Left lung (tissue), 10 donors: ENCODE measurements around the gene DLG2. TPM values are rescaled to one million over a fixed set of nuclear protein-coding genes. Genes with fewer than 3 reads are reported as not detected.

ENCODE experiments used
- ATAC-seq: fragments of 200-7000 bp; cut with Tn5 transposase; one replicate; pipeline ENCODE4 v1.9.1; 2020; ENCODE audit warnings: moderate library complexity
- DNase-seq, 4 donors: peaks; one replicate each; pipeline ENCODE4 v3.0.0-alpha.2; 2013 to 2020
- H3K27ac ChIP-seq, 2 donors: fragments of 200-600 bp; sonication (generic) in 1 of 2; one replicate each; pipeline versions ENCODE4 v1.5.0 to v1.8.0; 2020 to 2021
- H3K27me3 ChIP-seq, 2 donors: fragments of 200-600 bp; sonication (generic) in 1 of 2; one replicate each; pipeline versions ENCODE4 v1.5.0 to v1.8.0; 2020 to 2021
- H3K36me3 ChIP-seq, 2 donors: fragments of 200-600 bp; sonication (generic) in 1 of 2; one replicate each; pipeline versions ENCODE4 v1.5.0 to v1.8.0; 2020 to 2021
- H3K4me1 ChIP-seq, 2 donors: fragments of 200-600 bp; one replicate each; pipeline ENCODE4 v1.8.0; 2021
- H3K4me3 ChIP-seq, 2 donors: fragments of 200-600 bp; sonication (generic) in 1 of 2; one replicate each; pipeline versions ENCODE4 v1.5.0 to v1.8.0; 2020 to 2021; ENCODE audit warnings: mild to moderate bottlenecking in 1 of 2
- H3K9me3 ChIP-seq, 2 donors: fragments of 200-600 bp; sonication (generic) in 1 of 2; one replicate each; pipeline versions ENCODE4 v1.5.0 to v1.8.0; 2020 to 2021
- CTCF ChIP-seq, 2 donors: fragments of 200-600 bp; sonication (generic) in 1 of 2; IDR thresholded peaks; one replicate each; pipeline versions ENCODE4 v1.5.0 to v1.8.0; 2021; ENCODE audit warnings: antibody characterized with exemption in 2 of 2
- intact Hi-C, 2 donors: fragments of 100-400 bp; cut with DNase I; formaldehyde crosslinking; loops; one replicate each; pipeline versions ENCODE4 v1.11.2 to v1.14.2; 2022
- polyA plus RNA-seq, 6 donors: library from polyadenylated mRNA; unstranded; fragments of 120-200 nt; gene quantifications; one replicate each; pipeline ENCODE4 v1.2.1, GENCODE V29; 2013; ENCODE audit not compliant: insufficient read length in 6 of 6
- total RNA-seq, 2 donors: library from RNA; stranded (reverse); fragmentation: NEBNext Ultra II Directional; extraction: Animal tissue kit (Norgen Biotek cat#: 25700); gene quantifications; one replicate each; pipeline ENCODE4 v1.2.1, GENCODE V29; 2021
- donor health status: DM: no; HTN: yes; CAD: no.
- donor health status: DM: no; HTN: no; CAD: no.

The DLG2 gene
- total and polyA plus RNA-seq, 8 donors = 4.5 to 15.0 (median 8.6) TPM

- no peak for DNase-seq
- peaks cover 0 to 2% of the 10 kb centered on the region in 2 donors for H3K9me3 ChIP-seq
- H3K27me3 ChIP-seq = no peaks in the 10 kb centered on the region
- H3K36me3 ChIP-seq = no peaks in the 10 kb centered on the region
- TF ChIP-seq CTCF (IDR thresholded peaks at IDR 0.05) = no peak
- ATAC-seq = no peak
- intact Hi-C loops = no loop called here
- no peak overlapping the region for H3K4me3 ChIP-seq
- H3K4me1 ChIP-seq = no peaks in the 10 kb centered on the region
- no peak overlapping the region for H3K27ac ChIP-seq
Observed at GRCh38 chr11:85318573-85318972, 308.6 kb downstream of the DLG2 start.

DNA sequence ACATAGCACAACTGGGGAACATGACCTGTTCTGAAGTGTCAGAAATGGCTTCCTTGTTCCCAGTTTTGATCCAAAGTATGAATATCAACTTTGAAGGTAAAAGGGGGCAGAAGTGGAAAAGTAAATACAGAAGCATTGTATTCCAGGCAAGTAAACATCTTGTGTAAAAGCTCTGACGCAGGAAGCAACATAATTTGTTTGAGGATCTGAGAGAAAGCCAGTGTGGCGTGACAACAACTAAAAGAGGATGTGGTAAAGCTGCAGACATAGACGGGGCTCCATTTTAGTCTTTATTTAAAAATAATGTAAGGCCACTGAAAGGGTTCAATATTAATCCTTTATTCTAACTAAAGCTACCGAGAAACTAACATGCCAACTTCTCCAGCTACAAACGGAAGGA, 310.2 kb downstream of the DLG2 start:
- Histone ChIP-seq H3K36me3 (no peaks in the 10 kb centered on the region), H3K4me3 (no peak overlapping the region), H3K4me1 (no peaks in the 10 kb centered on the region), H3K9me3 (no peaks in the 10 kb centered on the region), H3K27ac (no peak overlapping the region), H3K27me3 (no peaks in the 10 kb centered on the region)
- no peak for ATAC-seq
- intact Hi-C loops = no loop called here
- TF ChIP-seq CTCF (IDR thresholded peaks at IDR 0.05) = no peak
- peak in 1 of 4 donors; percentile 2 for DNase-seq

DNA sequence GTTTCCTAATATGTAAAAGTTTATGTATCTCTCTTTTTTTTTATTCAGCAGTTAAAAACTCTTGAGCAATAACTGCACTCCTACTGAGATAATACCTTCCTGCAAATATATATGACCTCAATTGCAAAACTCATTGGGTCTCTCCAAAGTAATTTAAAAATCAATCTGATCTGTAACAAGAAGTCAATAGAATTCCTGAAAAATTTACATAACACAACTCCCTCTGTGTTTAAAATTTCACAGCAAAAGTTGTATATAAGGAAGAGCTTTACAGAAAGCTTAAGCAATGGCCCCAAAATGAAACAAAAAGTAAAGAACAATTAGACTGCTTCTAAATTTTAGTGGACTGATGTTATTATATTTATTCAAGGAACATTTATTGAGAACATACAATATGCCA, 313.4 kb downstream of the DLG2 start:
- Histone ChIP-seq H3K9me3 (no peaks in the 10 kb centered on the region), H3K4me1 (no peaks in the 10 kb centered on the region), H3K36me3 (no peaks in the 10 kb centered on the region), H3K27me3 (no peaks in the 10 kb centered on the region), H3K4me3 (no peak overlapping the region), H3K27ac (no peak overlapping the region)
- no peak for TF ChIP-seq CTCF (IDR thresholded peaks at IDR 0.05)
- intact Hi-C loops = no loop called here
- ATAC-seq (no peak), DNase-seq (no peak)

GRCh38 chr11:85310479-85310878, 316.7 kb downstream of the DLG2 start:
- ATAC-seq = no peak
- H3K27ac ChIP-seq = no peak overlapping the region
- H3K4me3 ChIP-seq = no peak overlapping the region
- no peaks in the 10 kb centered on the region for H3K9me3 ChIP-seq
- intact Hi-C loops = no loop called here
- no peak for DNase-seq
- H3K36me3 ChIP-seq = no peaks in the 10 kb centered on the region
- H3K27me3 ChIP-seq = no peaks in the 10 kb centered on the region
- no peaks in the 10 kb centered on the region for H3K4me1 ChIP-seq
- no peak for TF ChIP-seq CTCF (IDR thresholded peaks at IDR 0.05)

- no peaks in the 10 kb centered on the region for H3K4me1 ChIP-seq
- H3K9me3 ChIP-seq = no peaks in the 10 kb centered on the region
- H3K27me3 ChIP-seq = no peaks in the 10 kb centered on the region
- H3K27ac ChIP-seq = no peak overlapping the region
- no peaks in the 10 kb centered on the region for H3K36me3 ChIP-seq
- no peak for TF ChIP-seq CTCF (IDR thresholded peaks at IDR 0.05)
- intact Hi-C loops = no loop called here
- DNase-seq (peak in 1 of 4 donors; percentile 2), ATAC-seq (no peak)
- H3K4me3 ChIP-seq = no peak overlapping the region
Observed at GRCh38 chr11:85307366-85307765, 319.8 kb downstream of the DLG2 start.
